Hematopoietic multipotent progenitor cell treated with erythropoietin and hydrocortisone succinate and interleukin-3 and kit ligand, for 17 days (in vitro differentiated cells): ENCODE data around the gene BPI.
"Not testable (repeated sequence)": the region's sequence is repeated elsewhere in the genome, so short reads cannot be mapped to it uniquely, and the experiment has no call there.

ENCODE experiments used
- DNase-seq: peaks from one replicate; pipeline ENCODE4 v3.0.0-alpha.2; 2015; ENCODE audit warnings: low spot score

The BPI gene

DNA sequence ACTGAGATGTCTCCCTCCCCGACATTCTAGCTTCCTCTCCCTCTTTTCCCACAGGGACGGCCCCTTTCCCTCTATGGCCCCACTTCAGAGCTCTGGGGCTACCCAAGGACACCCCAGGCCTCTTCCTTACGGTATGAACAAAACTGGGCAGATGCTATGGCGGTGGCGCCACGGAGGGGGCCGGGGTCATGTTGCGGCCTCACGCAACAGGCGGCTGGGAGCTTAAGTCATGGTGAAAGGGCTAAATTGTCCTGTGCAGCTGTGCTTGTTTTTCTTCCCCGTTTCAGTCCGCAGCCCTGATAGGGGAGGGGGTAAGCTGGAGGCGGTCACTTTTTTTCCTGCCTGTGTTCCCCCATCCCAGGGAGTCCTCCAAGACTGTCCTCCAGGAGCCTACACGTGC is 25.8 kb upstream of the BPI start:
- no peak for DNase-seq

DNA sequence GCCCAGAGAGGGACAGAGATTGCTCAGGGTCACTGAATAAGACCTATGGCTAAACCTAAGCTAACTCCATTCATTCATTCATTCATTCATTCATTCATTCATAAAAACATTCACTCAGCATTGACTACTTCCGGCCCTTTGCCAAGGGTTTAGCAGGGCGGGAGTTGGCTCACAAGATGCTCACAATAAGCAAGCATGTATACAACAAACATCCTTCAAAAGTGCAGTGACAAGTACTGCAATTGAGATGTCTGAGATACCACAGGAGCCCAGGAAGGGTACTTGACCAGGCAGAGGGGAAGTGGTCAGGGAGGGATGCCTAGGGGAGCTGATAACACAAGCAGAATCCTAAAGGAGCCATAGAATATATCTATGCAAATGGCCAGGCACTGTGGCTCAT is 25.2 kb upstream of the BPI start:
- DNase-seq = no peak

DNA sequence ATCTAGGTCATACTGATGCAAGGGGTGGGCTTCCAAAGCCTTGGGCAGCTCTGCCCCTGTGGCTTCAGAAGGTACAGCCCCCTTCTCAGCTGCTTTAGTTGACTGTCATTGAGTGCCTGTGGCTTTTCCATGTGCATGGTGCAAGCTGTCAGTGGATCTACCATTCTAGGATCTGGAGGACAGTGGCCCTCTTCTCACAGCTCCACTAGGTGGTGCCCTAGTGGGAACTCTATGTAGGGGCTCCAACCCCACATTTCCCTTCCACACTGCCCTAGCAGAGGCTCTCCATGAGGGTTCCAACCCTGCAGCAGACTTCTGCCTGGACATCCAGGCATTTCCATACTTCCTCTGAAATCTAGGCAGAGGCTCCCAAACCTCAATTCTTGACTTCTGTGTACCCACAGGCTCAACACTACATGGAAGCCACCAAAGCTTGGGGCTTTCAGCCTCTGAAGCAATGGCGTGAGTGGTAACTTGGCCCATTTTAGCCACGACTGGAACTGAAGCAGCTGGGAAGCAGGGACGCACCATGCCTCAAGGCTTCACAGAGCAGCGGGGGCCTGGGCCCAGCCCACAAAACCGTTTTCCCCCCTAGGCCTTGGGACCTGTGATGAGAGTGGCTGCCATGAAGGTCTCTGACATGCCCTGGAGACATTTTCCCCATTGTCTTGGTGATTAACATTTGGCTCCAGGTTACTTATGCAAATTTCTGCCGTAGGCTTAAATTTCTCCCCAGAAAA is 22.6 kb upstream of the BPI start:
- DNase-seq = not testable (repeated sequence)

DNA sequence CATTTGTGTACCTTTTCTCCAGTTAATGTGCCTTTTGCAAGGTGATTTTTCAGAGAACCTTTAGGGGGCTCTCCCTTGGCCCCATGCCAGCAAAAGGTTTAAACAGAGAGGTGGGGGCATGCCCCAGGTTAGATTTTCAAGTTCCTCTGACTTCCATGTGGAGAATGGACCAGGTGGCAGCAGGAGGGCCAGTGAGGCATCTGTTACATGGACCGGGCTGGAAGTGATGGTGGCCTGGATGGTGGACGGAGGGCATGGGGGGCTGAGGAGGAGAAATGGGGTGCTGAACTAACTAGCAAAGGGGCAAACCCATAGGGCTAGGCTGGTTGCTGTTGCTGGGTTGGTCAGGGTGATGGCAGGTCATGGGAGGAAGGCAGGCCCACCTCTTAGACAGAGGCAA is 20.7 kb upstream of the BPI start:
- no peak for DNase-seq

DNA sequence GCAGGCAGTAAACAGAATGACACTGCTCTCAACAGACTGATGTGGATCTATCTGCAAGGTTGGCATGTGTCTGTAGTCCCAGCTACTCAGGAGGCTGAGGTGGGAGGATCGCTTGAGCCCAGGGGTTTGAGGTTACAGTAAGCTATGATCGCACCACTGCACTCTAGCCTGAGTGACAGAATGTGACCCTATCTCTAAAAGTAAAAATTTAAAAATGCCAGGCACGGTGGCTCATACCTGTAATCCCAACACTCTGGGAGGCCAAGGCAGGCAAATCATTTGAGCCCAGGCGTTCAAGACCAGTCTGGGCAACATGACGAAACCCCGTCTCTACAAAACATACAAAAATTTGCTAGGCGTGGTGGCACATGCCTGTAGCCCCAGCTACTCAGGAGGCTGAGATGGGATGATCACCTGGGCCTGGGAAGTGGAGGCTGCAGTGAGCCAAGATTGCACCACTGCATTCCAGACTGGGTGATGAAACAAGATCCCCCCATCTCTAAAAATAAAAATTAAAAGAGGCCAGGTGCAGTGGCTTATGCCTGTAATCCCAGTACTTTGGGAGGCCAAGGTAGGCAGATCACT is 19.8 kb upstream of the BPI start:
- DNase-seq = not testable (repeated sequence)

DNA sequence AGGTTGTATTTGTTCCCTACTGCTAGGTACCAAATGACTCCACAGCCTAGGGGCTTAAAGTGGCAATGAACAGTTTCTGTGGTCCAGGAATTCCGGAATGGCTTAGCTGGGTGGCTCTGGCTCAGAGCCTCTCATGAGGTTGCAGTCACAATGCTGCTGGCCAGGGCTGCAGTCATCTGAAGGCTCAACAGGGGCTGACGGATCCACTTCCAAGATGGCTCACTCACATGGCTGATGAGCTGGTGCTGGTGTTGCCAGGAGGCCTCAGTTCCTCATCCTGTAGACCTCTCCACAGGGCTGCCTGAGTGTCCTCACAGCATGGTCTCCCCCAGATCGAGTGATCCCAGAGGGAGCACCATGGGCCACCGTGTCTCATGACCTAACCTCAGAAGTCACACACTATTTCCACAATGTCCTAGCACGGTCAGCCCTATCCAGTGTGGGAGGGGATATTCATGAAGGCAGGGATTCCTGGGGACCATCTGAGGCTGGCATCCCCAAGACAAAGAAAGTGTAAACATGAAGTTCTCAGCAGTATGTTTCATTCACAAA is 19.0 kb upstream of the BPI start:
- DNase-seq = no peak

DNA sequence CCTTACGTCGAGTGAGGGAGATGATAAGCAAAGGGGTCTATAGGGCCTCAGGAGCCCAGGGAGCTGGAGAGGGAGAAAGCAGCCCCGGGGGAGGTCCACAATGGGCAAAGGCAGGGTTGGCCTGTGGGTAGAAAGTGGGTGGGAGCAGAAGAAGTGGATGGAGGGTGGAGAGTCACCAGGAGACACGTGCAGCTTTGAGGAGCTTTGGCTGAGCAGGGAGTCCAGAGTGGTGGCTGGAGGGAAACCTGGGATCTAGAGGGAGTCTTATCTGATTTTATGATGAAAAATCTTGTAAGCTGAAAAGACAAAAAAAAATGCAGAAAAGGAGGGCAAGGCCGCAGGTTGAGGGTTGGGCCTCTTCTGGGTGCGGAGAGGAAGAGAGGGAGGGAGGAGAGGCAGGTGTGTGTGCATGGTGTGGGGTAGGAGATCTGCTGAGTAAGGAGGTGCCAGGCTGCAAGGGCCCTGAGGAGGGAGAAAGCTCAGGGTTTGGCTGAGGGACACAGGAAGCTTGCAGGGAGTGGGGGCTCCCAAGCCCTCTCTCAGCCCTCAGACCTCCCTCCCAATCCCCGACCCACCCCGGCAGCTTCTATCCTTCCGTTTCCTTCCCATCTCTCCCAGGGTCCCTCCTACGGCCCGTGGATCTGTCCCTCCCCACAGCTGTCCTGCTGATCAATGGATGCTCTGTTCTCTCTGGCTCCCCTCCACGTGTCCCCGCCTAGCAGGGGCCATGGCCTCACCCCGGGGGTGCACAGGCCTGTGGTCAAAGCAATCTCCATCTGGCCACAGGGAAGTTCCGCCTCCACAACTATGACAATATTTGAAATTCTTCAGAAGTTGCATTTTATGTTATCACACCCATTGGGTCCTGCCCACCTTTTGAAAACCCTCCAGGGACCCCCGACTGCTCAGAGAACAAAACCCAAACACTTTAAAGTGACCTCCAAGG is 17.1 kb upstream of the BPI start:
- DNase-seq = no peak

DNA sequence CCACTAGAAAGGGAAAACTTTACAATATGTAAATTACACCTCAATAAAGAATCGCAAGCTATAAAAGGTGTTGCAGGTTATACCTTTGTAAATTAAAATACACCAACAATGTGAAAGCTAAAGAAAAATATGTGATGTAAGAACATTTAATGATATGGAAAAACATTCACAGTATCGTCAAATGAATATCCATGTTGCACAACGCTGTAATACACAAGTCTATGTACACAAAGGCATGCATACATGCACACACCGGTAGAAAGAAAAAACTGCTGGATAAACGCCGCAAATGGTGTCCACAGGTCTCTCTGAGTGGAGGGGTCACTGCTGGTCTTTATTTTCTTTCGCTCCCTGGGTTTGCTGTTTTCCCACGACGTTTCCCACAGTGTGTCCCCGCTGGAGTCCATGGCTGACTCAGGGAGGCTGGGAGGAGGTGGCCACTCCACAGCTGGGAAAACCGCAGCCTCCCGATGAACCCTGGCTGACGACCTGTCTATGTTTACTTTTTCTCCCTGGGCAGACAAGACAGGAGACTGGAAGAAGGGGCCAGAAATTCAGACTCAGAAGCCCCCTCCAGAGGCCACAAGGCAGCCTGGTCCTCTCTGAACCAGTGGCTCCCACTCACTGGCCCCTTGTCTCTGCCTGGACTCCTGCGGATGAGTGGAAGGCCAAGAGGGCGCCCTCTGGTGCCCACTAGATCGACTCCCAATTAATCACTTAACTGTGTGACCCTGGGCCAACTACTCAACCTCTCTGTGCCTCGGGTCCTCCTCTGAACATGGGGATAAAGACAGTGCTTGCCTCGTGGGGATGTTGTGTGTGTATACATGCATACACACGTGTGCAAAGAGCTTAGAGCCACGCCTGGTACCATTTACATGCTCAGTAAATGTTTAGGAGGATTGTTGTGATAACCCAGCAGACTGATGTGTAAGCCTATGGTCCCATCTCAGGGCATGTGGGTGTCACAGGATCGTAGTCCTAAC is 12.8 kb upstream of the BPI start:
- peak; percentile 7 for DNase-seq

DNA sequence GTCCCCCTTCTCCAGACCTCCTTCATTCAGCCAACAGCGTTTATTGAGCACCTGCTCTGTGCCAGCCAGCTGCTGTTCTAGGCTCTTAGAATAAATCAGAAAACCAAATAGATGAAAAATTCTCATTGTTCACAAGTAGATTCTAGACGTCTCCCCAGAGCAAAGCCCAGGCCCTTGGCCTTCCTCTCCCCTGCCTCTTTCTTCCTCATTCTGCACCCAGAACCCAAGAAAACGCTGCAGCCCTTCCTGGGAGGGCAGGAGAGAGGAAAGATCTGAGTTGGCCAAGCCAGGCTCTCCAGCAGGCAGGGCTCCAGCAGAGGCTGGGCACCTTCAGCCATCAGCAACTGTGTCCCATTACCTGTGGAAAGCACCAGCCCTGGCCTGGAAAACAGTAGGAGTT is 12.0 kb upstream of the BPI start:
- DNase-seq = no peak

DNA sequence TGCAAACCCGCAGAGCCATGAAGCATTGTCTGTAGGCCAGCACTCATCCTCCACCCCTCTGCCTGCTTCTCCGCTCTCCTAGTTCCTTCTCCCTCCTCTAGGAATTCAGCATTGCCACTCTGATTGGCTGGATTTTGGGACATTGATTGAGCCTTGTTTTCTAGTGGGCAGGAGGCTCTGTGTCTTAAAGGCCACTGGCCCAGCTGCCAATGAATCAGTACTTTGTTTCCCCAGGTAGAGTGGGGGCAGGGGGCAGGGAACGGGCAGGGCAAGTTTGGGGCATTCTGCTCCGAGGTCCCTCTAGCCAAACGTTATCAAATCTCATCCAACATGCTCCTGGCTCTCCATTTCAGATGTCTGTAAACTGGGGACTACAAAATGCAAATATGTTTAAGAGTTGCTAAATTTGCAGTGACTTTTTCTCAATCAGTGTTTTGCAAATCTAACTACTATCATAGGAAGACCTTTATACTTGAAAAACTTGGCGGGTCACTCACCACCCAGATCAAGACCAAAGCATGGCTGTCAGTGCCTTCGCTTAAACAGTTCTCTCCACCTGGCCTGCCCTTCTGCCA is 10.4 kb upstream of the BPI start:
- DNase-seq = no peak

DNA sequence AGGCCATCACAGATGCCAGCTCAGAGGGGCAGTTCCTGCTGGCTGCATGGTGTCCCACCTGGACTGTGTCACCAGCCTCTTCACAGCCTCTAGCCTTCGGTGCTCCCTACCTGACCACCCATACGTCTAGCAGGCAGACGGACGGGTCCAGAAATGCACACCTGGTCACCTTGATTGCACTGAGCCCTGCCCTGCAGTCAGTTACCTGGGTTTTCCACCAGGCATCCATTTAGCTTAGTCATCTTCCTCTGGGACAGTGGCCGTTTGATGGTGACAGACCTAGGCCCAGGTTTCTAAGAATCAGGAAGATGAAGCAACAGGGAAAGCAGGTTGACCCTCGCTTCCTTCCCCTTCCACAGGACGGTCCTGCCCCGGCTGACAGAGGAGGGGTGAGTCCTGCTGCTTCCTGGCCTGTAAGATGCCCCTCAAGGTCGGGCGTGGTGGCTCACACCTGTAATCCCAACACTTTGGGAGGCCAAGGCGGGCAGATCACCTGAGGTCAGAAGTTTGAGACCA is 9.8 kb upstream of the BPI start:
- DNase-seq = no peak

DNA sequence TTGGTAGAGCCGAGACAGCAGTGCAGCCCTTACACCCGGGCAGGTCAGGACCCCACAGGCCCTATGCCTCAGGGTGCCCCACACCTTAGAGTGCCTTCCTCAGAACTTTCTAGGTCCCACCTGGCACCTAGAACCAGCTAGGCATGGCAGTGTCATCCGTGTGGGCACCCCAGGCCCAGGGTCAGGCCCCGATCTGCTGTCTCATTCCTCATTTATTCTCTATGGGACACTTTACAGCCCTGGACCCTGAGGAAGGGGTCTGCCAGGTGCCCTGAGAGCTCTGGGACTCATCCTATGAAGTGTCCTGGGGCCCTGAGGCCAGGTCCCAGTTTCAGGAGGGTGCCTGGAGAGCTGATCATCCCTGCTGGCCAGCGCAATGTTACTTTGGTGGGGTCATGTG is 8.1 kb upstream of the BPI start:
- no peak for DNase-seq

DNA sequence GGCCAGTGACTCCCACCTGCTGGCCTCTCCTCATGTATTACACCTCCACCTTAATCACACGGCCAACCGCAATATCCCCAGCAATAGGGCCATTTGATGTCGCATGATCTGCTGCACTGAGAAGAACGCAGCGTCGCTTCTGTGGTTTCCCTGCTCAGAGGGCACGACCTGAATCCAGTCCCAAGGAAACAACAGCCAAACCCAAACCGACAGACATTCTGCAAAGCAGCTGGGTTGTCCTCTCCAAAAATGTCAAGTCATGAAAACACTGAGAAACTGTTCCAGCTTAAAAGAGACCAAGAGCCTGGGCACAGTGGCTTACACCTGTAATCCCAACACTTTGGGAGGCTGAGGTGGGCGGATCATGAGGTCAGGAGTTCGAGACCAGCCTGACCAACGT is 7.5 kb upstream of the BPI start:
- no peak for DNase-seq

DNA sequence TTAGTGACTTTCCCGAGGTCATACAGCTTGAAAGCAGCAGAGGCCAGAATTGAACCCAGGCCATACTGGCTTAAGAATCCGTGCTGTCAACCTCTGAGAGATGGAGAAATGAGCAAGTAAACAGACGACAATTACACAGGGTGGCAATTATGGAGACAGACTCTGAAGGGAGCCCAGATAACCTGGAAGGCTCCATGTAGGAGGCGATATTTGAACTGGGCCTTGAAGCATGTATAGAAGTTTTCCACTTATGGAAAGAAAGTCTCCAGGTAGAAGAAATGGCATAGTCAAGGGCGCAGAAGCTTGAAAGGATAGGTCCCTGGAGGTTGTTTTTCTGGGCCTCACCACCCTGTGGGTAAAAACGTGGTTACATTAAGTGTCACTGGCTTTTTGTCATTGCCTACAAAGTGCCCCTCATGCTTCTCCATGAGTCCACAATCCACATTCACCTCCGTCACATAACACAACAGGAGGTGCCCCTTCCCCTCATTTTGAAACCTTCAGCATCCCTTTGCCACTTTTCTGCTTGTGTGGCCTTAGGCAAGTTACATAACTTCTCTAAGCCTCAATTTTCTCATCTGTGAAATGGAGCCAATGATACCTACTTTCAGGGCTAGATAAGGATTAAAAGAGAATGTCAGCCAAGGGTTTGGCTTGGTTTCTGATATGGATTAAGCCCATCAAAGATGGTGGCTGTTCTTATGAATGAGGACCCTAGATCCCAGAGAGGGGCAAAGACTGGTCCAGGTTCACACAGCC is 5.9 kb upstream of the BPI start:
- no peak for DNase-seq

DNA sequence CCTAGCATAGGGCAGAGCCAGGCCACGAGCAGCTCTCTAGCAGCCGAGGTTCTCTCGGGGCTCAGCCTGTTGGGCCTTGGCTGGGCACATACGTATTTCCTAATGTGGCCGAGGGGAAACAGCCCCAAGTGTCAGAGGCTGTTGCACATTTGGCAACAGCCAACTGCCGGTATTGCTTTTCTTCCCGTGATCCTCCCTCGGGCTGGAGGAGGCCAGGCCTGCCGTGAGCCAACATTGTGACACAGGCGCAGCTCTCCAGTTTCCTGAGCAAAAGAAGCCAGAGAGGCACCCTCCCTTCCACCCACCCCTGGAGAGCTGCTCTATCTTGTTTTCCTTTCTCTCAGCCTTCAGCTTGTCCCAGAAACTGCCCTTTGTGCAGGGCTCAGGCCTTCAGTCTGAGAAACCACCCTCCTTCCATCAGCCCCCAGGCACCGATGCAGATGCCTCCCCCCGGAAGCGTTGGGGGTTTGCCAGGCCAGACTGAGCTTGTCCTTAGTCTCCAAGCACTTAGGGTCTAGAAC is 5.1 kb upstream of the BPI start:
- no peak for DNase-seq

DNA sequence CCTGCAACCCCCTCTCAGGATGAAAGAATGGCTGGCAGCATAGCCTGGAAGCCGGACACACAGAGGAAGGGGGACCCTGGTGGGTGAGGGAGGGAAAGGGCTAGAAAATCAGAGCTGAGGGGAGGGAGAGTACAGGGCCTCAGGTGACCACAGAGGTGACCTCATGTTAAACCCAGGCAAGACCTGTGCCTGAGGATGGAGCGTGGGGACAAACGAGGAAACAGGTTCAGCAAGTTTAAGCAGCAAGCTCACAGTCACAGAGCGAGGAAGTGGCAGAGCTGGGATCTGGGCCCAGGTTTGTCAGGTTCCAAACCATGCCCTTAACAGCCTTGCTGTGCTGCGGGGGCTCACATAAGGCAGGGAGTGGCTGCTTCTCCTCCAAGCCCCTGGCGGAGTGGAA is 4.0 kb upstream of the BPI start:
- no peak for DNase-seq

DNA sequence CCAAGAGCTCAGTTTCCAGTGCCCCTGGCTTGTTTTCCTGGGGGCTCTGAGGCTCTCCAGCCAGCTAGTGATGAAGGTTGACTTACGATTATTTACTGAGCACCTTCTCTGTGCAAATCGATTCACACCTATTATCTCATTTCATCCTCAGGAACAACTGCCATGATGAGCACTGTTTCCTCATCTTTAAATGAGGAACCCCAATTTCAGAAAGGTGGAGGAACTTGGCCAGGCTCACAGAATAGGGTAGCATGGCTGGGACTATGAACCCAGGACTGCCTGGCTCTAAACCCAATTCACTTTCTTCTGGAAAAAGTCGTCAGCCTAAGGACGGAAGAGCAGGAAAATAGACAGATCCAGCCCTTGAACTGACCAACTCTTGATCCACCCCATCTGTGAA is 3.5 kb upstream of the BPI start:
- no peak for DNase-seq

DNA sequence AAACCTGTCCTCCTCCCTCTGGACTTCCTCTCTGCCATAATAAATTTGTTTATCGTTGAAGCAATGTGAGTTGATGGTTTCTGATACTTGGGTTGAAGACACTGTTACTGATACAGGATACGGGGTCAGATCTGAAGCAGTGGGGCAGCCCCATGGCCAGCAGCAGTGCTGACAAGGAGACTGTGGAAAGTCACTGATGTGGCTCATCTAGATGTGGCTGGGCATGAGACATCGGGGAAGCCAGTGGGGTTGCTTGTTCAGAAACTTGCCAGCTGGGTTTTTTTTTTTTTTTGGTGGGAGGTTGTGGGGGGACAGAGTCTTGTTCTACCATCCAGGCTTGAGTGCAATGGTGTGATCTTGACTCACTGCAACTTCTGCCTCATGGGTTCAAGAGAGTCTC is 2.6 kb upstream of the BPI start:
- DNase-seq = no peak

DNA sequence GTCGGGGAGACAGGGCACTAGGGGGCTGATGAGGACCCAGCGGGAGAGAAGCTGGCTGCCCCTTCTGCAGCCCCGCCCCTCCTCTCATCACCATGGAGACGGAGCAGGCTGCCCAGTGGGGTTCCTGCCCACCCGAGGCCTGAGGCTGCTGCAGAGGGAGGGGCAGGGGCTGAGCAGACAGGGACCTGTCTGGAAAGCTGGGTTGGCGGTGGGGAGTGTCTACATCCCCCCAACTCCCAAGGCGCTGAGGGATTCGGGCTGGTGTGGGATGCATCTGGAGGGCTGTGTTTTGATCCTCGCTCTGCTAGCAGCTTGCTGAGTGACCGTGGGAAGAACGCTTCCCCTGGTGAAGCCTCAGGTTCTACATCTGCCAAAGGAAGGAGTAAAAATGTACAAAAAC is 1.2 kb upstream of the BPI start:
- no peak for DNase-seq

DNA sequence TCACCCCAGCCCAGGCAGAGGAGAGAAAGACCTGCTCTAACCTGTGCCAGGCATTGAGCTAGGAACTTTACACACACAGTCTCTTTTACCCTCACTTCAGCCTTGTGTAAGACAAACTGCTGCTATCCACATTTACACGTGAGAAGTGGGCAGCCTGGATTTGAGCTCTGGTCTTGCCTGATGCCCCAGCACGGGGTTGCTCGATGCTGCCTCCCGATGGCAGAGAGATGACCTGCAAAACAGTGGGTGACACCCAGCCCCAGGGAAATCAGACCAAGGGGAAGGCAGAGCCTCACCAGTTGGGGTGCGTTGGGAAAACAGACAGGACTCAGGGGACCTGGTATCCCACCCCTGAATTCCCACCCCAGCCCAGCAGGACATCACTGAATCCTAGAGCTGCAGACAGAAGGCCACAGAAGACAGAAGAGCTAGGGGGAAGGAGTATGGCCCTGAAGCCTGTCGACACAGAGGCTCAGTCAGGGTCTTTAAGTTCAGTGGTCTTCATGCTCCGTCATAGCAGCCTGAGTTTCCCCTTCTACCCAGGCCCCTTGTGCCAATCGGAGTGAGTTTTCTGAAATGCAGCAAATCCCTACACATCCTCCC is 990 bp downstream of the BPI start:
- DNase-seq = no peak
